ENCODE measurements around the gene AURKA.

Gene AURKA

GRCh38 chr20:56414842-56415765, 23.1 kb upstream of the AURKA start:
- no peak overlapping the region for H2AFZ ChIP-seq (ENCODE audit: low read depth, low read length)
- ATAC-seq (ENCODE audit: insufficient read depth, low read depth) (no peak), DNase-seq (no peak)
- H3K36me3 ChIP-seq (ENCODE audit: insufficient read depth, low read length) = no peaks in the 10 kb centered on the region
- no peaks in the 10 kb centered on the region for H3K9me3 ChIP-seq (ENCODE audit: insufficient read depth, low read length, severe bottlenecking)
- no peaks in the 10 kb centered on the region for H3K79me2 ChIP-seq (ENCODE audit: insufficient read depth, low read length)
- no peaks in the 10 kb centered on the region; the same call in 1 of the 2 replicates for H4K20me1 ChIP-seq (ENCODE audit: insufficient read depth, low read length)
- H3K27me3 ChIP-seq (ENCODE audit: insufficient read depth, low read length, poor library complexity) = no peaks in the 10 kb centered on the region
- H3K9ac ChIP-seq (ENCODE audit: low read depth, low read length) = no peak overlapping the region
- H3K4me2 ChIP-seq (ENCODE audit: insufficient read depth, low read length) = no peak overlapping the region
- no peaks in the 10 kb centered on the region for H3K4me1 ChIP-seq (ENCODE audit: insufficient read depth, low read length)
- H3K4me3 ChIP-seq (ENCODE audit: low read depth in 1 of 2, low read length in 2 of 2) = no peak overlapping the region
- TF ChIP-seq, protein P1, sequence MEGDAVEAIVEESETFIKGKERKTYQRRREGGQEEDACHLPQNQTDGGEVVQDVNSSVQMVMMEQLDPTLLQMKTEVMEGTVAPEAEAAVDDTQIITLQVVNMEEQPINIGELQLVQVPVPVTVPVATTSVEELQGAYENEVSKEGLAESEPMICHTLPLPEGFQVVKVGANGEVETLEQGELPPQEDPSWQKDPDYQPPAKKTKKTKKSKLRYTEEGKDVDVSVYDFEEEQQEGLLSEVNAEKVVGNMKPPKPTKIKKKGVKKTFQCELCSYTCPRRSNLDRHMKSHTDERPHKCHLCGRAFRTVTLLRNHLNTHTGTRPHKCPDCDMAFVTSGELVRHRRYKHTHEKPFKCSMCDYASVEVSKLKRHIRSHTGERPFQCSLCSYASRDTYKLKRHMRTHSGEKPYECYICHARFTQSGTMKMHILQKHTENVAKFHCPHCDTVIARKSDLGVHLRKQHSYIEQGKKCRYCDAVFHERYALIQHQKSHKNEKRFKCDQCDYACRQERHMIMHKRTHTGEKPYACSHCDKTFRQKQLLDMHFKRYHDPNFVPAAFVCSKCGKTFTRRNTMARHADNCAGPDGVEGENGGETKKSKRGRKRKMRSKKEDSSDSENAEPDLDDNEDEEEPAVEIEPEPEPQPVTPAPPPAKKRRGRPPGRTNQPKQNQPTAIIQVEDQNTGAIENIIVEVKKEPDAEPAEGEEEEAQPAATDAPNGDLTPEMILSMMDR (IDR thresholded peaks at IDR 0.05; ENCODE audit: borderline replicate concordance, extremely low read depth, low read length, poor library complexity, severe bottlenecking) = no peak
- no peak for TF ChIP-seq EZH2 (IDR thresholded peaks at IDR 0.05; ENCODE audit: borderline replicate concordance, low read depth, low read length, severe bottlenecking)
- no peak overlapping the region for H3K27ac ChIP-seq (ENCODE audit: low read length)

DNA sequence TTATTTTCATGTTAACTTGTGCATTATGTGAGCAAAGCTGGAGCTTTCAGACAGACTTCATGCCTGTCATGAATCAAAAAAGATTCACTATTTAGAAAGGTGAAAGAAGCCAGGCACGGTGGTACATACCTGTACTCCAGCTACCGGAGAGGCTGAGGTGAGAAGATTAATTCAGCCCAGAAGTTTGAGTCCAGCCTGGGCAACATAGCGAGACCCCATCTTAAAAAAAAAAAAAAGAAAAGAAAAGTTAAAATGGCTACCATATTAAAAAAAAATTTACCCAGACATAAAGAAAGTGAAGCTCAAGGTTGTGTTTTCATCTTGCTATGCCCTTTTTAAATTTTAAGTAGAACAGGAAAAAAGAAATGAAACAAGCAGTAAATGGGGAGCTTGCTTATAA, 20.9 kb upstream of the AURKA start:
- Histone ChIP-seq H3K79me2 (ENCODE audit: insufficient read depth, low read length) (no peaks in the 10 kb centered on the region), H3K4me3 (ENCODE audit: low read depth in 1 of 2, low read length in 2 of 2) (no peak overlapping the region), H3K9ac (ENCODE audit: low read depth, low read length) (no peak overlapping the region), H4K20me1 (ENCODE audit: insufficient read depth, low read length) (no peaks in the 10 kb centered on the region; the same call in 1 of the 2 replicates), H3K4me1 (ENCODE audit: insufficient read depth, low read length) (no peaks in the 10 kb centered on the region), H2AFZ (ENCODE audit: low read depth, low read length) (no peak overlapping the region), H3K27me3 (ENCODE audit: insufficient read depth, low read length, poor library complexity) (no peaks in the 10 kb centered on the region), H3K36me3 (ENCODE audit: insufficient read depth, low read length) (peaks cover 4% of the 10 kb centered on the region; the same call in 1 of the 2 replicates), H3K9me3 (ENCODE audit: insufficient read depth, low read length, severe bottlenecking) (no peaks in the 10 kb centered on the region), H3K4me2 (ENCODE audit: insufficient read depth, low read length) (no peak overlapping the region), H3K27ac (ENCODE audit: low read length) (no peak overlapping the region)
- no peak for ATAC-seq (ENCODE audit: insufficient read depth, low read depth)
- no peak for TF ChIP-seq EZH2 (IDR thresholded peaks at IDR 0.05; ENCODE audit: borderline replicate concordance, low read depth, low read length, severe bottlenecking)
- TF ChIP-seq, protein P1 (IDR thresholded peaks at IDR 0.05; ENCODE audit: borderline replicate concordance, extremely low read depth, low read length, poor library complexity, severe bottlenecking) = no peak
- DNase-seq = no peak

DNA sequence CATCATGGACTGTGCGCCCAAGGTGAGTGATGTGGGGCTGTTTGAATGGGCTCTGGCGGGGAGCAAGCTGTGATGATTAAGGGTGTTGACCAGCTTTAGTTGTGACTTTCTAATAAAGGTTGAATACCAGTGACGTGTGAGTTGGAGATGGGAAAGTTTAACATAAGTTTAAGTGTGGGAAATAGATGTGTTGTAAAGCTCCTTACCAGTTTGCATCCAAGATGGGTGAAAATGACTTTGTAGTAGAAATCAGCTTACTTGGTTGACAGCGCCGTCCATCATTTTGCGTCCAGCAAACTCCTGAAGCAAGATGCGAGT, 20.4 kb upstream of the AURKA start:
- no peak overlapping the region for H3K27ac ChIP-seq (ENCODE audit: low read length)
- peaks cover 9% of the 10 kb centered on the region for H3K36me3 ChIP-seq (ENCODE audit: insufficient read depth, low read length)
- no peak for ATAC-seq (ENCODE audit: insufficient read depth, low read depth)
- no peak for TF ChIP-seq EZH2 (IDR thresholded peaks at IDR 0.05; ENCODE audit: borderline replicate concordance, low read depth, low read length, severe bottlenecking)
- TF ChIP-seq, protein P1 (IDR thresholded peaks at IDR 0.05; ENCODE audit: borderline replicate concordance, extremely low read depth, low read length, poor library complexity, severe bottlenecking) = no peak
- no peaks in the 10 kb centered on the region for H3K27me3 ChIP-seq (ENCODE audit: insufficient read depth, low read length, poor library complexity)
- DNase-seq = no peak
- H3K9me3 ChIP-seq (ENCODE audit: insufficient read depth, low read length, severe bottlenecking) = no peaks in the 10 kb centered on the region
- no peaks in the 10 kb centered on the region for H3K79me2 ChIP-seq (ENCODE audit: insufficient read depth, low read length)
- H3K4me2 ChIP-seq (ENCODE audit: insufficient read depth, low read length) = no peak overlapping the region
- no peaks in the 10 kb centered on the region for H3K4me1 ChIP-seq (ENCODE audit: insufficient read depth, low read length)
- no peak overlapping the region for H2AFZ ChIP-seq (ENCODE audit: low read depth, low read length)
- H4K20me1 ChIP-seq (ENCODE audit: insufficient read depth, low read length) = peaks cover 2% of the 10 kb centered on the region
- H3K4me3 ChIP-seq (ENCODE audit: low read depth in 1 of 2, low read length in 2 of 2) = no peak overlapping the region
- no peak overlapping the region for H3K9ac ChIP-seq (ENCODE audit: low read depth, low read length)

Measured in DND-41 (cell line).